Endothelial cell of umbilical vein (primary cell): ENCODE measurements around the gene RFFL. TPM values are rescaled to one million over a fixed set of nuclear protein-coding genes. Genes with fewer than 3 reads are reported as not detected.

Experiments used
- BruUV-seq: library from RNA; stranded (reverse); fragments of 400-500 nt; replicated peaks from 2 replicates; lab custom pipeline; 2021; lab: Mats Ljungman, UMichigan
- CTCF ChIA-PET: fragments of 300-600, 350-600 bp; sonication (Branson Sonifier 250); formaldehyde crosslinking; loops from one replicate; lab custom pipeline; 2021; ENCODE audit warnings: antibody characterized with exemption, inconsistent platforms; lab: Charles Lee
- POLR2A ChIA-PET: fragments of 300-600, 350-600 bp; sonication (Branson Sonifier 250); formaldehyde crosslinking; loops from one replicate; lab custom pipeline; 2021; ENCODE audit warnings: antibody characterized with exemption, inconsistent platforms; lab: Charles Lee
- DNase-seq: peaks from one replicate; pipeline ENCODE4 v3.0.0-alpha.2; 2011; ENCODE audit warnings: low read depth, low spot score
- FAIRE-seq: peaks from 2 replicates; lab custom pipeline; 2011; peaks lifted over from hg19 to GRCh38; lab: Jason Lieb, UNC
- H2AFZ ChIP-seq: 2 replicates; pipeline ENCODE4 v1.6.0; 2012; ENCODE audit warnings: low read depth, low read length, control low read depth, inconsistent platforms
- H3K27ac ChIP-seq: 2 replicates; pipeline ENCODE4 v1.5.1; 2011; ENCODE audit warnings: low read depth, mild to moderate bottlenecking, control low read depth, low read length, moderate library complexity; ENCODE audit not compliant: insufficient read depth
- H3K27me3 ChIP-seq, 2 experiments: 2 replicates each; pipeline versions ENCODE4 v1.6.0 to v1.6.1; 2011; ENCODE audit warnings: low read length in 2 of 2, mixed read lengths in 1 of 2; ENCODE audit not compliant: control insufficient read depth in 2 of 2, insufficient read depth in 2 of 2
- H3K36me3 ChIP-seq, 2 experiments: 2 replicates in 1 of 2; 3 replicates in 1 of 2; pipeline ENCODE4 v1.5.1; 2011; ENCODE audit warnings: low read length in 2 of 2, mild to moderate bottlenecking in 1 of 2, moderate library complexity in 1 of 2; ENCODE audit not compliant: control insufficient read depth in 2 of 2, insufficient read depth in 2 of 2; ENCODE audit errors: extremely low read depth in 1 of 2
- H3K4me1 ChIP-seq: 3 replicates; pipeline ENCODE4 v1.5.1; 2011; ENCODE audit warnings: mild to moderate bottlenecking, low read length; ENCODE audit not compliant: control insufficient read depth, insufficient read depth; ENCODE audit errors: extremely low read depth
- H3K4me2 ChIP-seq: 2 replicates; pipeline ENCODE4 v1.6.1; 2011; ENCODE audit warnings: low read length, control low read depth, mixed read lengths; ENCODE audit not compliant: insufficient read depth
- H3K4me3 ChIP-seq, 3 experiments: fragments of 200-600 bp in 1 of 3; sonication (generic), shearing (Covaris generic) in 1 of 3; replicated peaks in 1 of 3; 2 replicates each; pipeline ENCODE4 v1.5.1; 2011 to 2016; ENCODE audit warnings: control low read depth in 3 of 3, low read length in 3 of 3, mild to moderate bottlenecking in 2 of 3, inconsistent platforms in 1 of 3, low read depth in 1 of 3, moderate library complexity in 1 of 3; ENCODE audit not compliant: insufficient read depth in 1 of 3
- H3K79me2 ChIP-seq: 2 replicates; pipeline ENCODE4 v1.6.0; 2012; ENCODE audit warnings: low read length, inconsistent platforms; ENCODE audit not compliant: control insufficient read depth, insufficient read depth
- H3K9ac ChIP-seq: replicated peaks from 2 replicates; pipeline ENCODE3; 2011; ENCODE audit warnings: low read length, control low read depth; ENCODE audit not compliant: insufficient read depth; ENCODE audit errors: extremely low read depth
- H3K9me1 ChIP-seq: replicated peaks from 3 replicates; pipeline ENCODE4 v1.6.0; 2011; ENCODE audit warnings: mild to moderate bottlenecking, low read length; ENCODE audit not compliant: control insufficient read depth, insufficient read depth; ENCODE audit errors: extremely low read depth
- H3K9me3 ChIP-seq: replicated peaks from 2 replicates; pipeline ENCODE4 v1.5.1; 2012; ENCODE audit warnings: low read length, inconsistent platforms; ENCODE audit not compliant: control insufficient read depth, insufficient read depth
- H4K20me1 ChIP-seq: replicated peaks from 2 replicates; pipeline ENCODE3; 2011; ENCODE audit warnings: mild to moderate bottlenecking, low read length; ENCODE audit not compliant: control insufficient read depth, insufficient read depth; ENCODE audit errors: extremely low read depth
- CTCF ChIP-seq, 2 donors: IDR thresholded peaks; 1 replicate in 1 of 2; 2 replicates in 1 of 2; pipeline ENCODE4 v1.5.1; 2011; ENCODE audit warnings: low read length in 2 of 2, mild to moderate bottlenecking in 2 of 2, moderate library complexity in 2 of 2, control low read depth in 1 of 2, inconsistent platforms in 1 of 2, low read depth in 1 of 2; ENCODE audit not compliant: insufficient read depth in 1 of 2; ENCODE audit errors: extremely low read depth in 1 of 2
- EZH2 ChIP-seq: IDR thresholded peaks from 2 replicates; pipeline ENCODE4 v1.6.1; 2012; ENCODE audit warnings: borderline replicate concordance, low read depth, mild to moderate bottlenecking, moderate library complexity, low read length, inconsistent platforms; ENCODE audit not compliant: severe bottlenecking
- FOS ChIP-seq: IDR thresholded peaks from 2 replicates; pipeline ENCODE4 v1.6.1; 2011; ENCODE audit warnings: mild to moderate bottlenecking, low read length, moderate library complexity, borderline replicate concordance; ENCODE audit not compliant: insufficient read depth
- GATA2 ChIP-seq: IDR thresholded peaks from 2 replicates; pipeline ENCODE4 v1.7.0; 2011; ENCODE audit warnings: low read depth, mild to moderate bottlenecking, moderate library complexity, mixed read lengths, low read length; ENCODE audit not compliant: insufficient read length, insufficient read depth
- JUN ChIP-seq: IDR thresholded peaks from 2 replicates; pipeline ENCODE4 v1.6.1; 2011; ENCODE audit warnings: borderline replicate concordance, low read depth; ENCODE audit not compliant: insufficient read length, insufficient read depth
- MAX ChIP-seq: IDR thresholded peaks from 2 replicates; pipeline ENCODE4 v1.6.1; 2011; ENCODE audit not compliant: insufficient read depth, insufficient read length
- MYC ChIP-seq: IDR thresholded peaks from one replicate; pipeline ENCODE4 v1.6.1; 2011; ENCODE audit warnings: mild to moderate bottlenecking, low read depth, low read length
- POLR2A ChIP-seq: IDR thresholded peaks from 2 replicates; pipeline ENCODE4 v1.6.1; 2012; ENCODE audit warnings: low read depth, mild to moderate bottlenecking, control low read depth, low read length
- POLR2AphosphoS5 ChIP-seq: IDR thresholded peaks from 2 replicates; pipeline ENCODE4 v1.6.1; 2012; ENCODE audit warnings: low read depth, mild to moderate bottlenecking, control low read depth, low read length, moderate library complexity; ENCODE audit not compliant: insufficient read depth
- dilution Hi-C: fragments of 300-500 bp; cut with MboI; formaldehyde crosslinking; loops from one replicate; pipeline ENCODE4 v1.15.0; 2019; ENCODE audit warnings: low sequenced_read_pairs; ENCODE audit not compliant: extremely low pct_ligation_motif_present
- intact Hi-C: fragments of 100-400 bp; cut with micrococcal nuclease; formaldehyde crosslinking; loops from one replicate; pipeline ENCODE4 v1.10.0; 2022
- polyA plus RNA-seq, 4 experiments: library from polyadenylated mRNA; depleted of rRNA in 3 of 4; stranded (reverse) in 3 of 4; unstranded in 1 of 4; fragments of >200 nt; gene quantifications; 2 replicates each; pipeline versions ENCODE4 v1.2.1 to v1.2.3, GENCODE V29; 2011 to 2012; ENCODE audit warnings: missing spikeins in 1 of 4
- total RNA-seq: library from RNA; stranded (reverse); gene quantifications from 2 replicates; pipeline ENCODE4 v1.2.3, GENCODE V29; 2021

The RFFL gene
- total and polyA plus RNA-seq, 2 donors (not counting 3 experiments of a cell fraction or from before 2014, with no cell fraction given): 7.0 to 14.1 TPM

- FAIRE-seq: no peak
- Histone ChIP-seq H3K27ac (no peak overlapping the region), H3K79me2 (peaks cover 1% of the 10 kb centered on the region), H3K4me2 (no peak overlapping the region), H4K20me1 (no peaks in the 10 kb centered on the region), H2AFZ (no peak overlapping the region), H3K4me1 (no peaks in the 10 kb centered on the region), H3K27me3 (no peaks in the 10 kb centered on the region), H3K36me3 (peaks cover 12 to 13% of the 10 kb centered on the region in 2 experiments), H3K9me1 (no peaks in the 10 kb centered on the region), H3K9me3 (no peaks in the 10 kb centered on the region), H3K4me3 (no peak overlapping the region), H3K9ac (no peak overlapping the region)
- no TSS peak for BruUV-seq
- TF ChIP-seq GATA2 (no peak), POLR2AphosphoS5 (no peak), JUN (no peak), FOS (no peak), MAX (no peak), MYC (no peak), POLR2A (no peak), EZH2 (no peak), CTCF (IDR thresholded peaks at IDR 0.05; ENCODE audit: extremely low read depth in 1 of 2, insufficient read depth in 1 of 2, low read depth in 1 of 2, low read length in 2 of 2) (no peak)
- POLR2A ChIA-PET: interaction anchor here (1.4 kb wide), 1 partner anchor 8 kb away, joined by 3 read pairs; the partner anchor contains the start of gene LIG3
- intact Hi-C loops (loop anchor here (10.0 kb wide), 2 partner anchors 444 to 556 kb away; no protein-coding TSS in a partner anchor), dilution Hi-C loops (loop anchor here (25.0 kb wide), 1 partner anchor 124 kb away; the partner anchor contains the start of genes FNDC8 and RAD51D)
- no peak for DNase-seq
- CTCF ChIA-PET: no interaction called here
Measured at GRCh38 chr17:34988644-34989043, 74.9 kb downstream of the RFFL start.
